HG03342 (cell line): ENCODE data around the gene PKDREJ.
A peak's percentile ranks its signal among the peaks of the same experiment; 100 is the strongest.
"Not testable (repeated sequence)": the region's sequence is repeated elsewhere in the genome, so short reads cannot be mapped to it uniquely, and the experiment has no call there.

Source experiments
- ATAC-seq: cut with Tn5 transposase; IDR thresholded peaks from one replicate; pipeline ENCODE4 v1.9.1; 2021; ENCODE audit warnings: mild to moderate bottlenecking, moderate library complexity; ENCODE audit not compliant: unreplicated experiment

The PKDREJ gene

GRCh38 chr22:46269564-46269963, 6.4 kb upstream of the PKDREJ start:
- ATAC-seq, result no peak

DNA sequence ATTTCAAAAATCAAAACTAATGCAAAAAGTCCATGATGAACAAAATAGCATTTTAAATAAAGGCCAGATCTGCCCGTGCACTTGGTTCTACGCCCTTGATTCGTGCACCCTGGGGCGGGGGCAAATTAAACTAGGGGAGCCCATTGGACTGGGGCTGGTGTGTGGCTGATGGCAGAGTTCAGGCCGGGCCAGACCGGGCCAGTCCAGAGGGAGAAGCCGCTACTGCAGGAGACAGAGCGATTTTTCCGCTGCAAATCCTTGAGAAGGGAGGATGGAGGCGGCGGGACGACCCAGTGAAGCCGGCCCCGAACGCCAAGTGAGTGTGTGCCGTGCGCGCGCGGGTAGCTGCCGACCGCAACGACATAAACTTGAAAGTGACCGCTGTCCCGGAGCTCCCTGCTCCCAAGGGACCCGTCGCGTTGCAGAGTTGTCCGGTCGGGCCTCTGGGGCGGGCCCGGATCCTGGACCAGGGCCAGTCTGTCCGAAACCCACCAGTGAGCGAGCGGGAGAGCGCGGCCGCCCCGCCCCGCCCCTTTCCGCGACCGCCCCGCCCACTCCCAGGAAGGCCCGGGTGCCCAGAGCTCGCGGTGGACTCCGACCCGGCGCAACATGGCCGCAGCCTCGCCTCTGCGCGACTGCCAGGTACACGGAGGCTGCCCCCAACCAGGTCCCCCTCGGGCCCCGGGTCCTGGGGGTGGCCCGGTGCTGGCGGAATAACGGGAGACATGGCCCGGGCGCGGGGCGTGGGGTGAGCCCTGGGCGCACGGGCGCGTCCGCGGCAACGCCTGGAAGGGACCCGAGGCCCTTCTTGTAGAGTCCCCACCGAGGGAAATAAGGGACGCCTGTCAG, 4.5 kb upstream of the PKDREJ start, which contains the start of gene TTC38:
TSS of gene TTC38 (plus strand) at position 578 of the 849 bp plus-strand sequence. CDS start at position 610, 32 bp downstream.
- no peak for ATAC-seq

GRCh38 chr22:46265627-46266026, 2.5 kb upstream of the PKDREJ start:
- ATAC-seq, result not testable (repeated sequence)

- not testable (repeated sequence) for ATAC-seq
Measured at GRCh38 chr22:46264520-46264919, 1.4 kb upstream of the PKDREJ start.

DNA sequence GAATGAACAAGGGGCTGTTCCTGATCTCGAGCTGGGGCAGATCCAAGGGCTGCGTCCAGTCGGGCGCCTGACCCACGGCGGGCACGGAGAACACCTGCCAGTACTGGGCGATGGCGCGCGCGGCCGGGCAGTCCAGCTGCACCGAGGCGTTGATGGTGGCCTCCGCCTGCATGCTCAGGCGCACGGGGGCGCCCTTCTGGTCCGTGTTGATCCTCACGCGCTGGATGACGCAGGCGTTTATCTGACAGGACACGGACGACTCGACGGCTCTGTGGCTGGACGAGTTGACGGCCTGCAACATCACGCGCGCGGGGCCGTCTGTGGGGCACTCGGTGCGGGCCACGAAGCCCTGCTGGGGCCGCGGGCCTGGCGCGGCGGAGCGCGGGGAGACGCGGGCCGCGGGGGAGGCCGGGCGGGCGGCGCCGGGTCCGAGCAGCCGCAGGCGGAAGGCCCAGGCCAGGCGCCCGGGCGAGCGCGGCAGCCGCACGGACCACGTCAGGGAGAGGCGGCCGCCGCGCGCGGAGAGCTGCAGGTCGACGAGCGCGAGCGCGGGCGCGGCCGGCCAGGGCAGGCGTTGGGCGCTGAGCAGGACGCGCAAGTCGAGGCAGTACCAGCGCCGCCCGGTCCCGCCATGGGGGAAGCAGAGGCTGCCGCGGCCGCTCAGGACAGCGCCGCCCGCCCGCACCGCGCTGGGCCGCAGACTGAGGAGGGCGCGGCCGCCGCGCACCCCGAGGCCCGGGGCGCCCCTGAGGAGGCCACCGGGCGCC, 511 bp downstream of the PKDREJ start:
- ATAC-seq, result no peak

- ATAC-seq, result no peak
Measured at GRCh38 chr22:46260038-46260437, 3.1 kb downstream of the PKDREJ start.

DNA sequence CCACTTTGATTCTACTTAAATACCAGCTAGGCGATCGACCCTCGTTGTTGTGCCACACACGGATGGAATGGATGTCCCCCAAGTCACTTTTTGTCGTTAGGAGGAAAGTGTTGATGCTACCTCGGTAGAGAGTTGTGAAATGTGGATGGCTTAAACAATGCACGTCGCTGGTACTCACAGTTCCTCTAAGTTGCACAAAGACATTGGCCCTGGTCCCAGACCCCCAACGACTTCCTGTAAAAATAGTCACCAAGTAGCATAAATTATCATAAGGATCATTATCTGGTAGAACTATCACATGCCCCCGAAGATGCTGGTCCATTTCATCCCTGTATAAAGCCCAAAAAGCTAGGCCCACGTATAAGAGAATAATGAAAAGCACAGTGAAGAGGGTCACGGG, 3.8 kb downstream of the PKDREJ start:
- ATAC-seq, result no peak

- no peak for ATAC-seq
Measured at GRCh38 chr22:46256358-46256958, 6.7 kb downstream of the PKDREJ start.

DNA sequence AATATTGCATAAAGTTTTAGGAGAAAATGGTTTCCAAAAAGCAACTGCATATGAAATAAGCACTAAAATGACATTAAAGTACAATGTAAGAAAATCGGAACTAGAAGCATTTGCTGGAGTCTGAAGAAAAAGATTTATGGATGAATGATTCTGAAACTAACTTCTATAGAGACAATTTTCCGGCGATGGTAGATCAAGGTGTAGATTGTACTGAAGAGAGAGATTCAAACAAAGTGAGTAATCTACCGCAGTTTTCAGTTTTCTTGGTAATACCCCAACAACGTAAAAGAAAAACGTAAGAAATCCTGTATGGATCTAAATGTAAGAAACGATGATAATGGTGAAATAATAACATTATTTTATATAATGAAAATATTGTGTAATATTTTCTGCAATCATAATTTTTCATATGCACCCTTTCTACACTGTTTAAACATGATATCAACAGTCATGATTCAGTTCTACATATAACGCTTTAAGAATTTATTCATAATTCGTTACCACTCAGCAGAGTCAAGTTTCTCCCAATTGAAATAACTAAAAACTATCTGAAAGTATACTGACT, 11.2 kb downstream of the PKDREJ start:
- ATAC-seq, result no peak

- ATAC-seq, result no peak
Measured at GRCh38 chr22:46251266-46251665, 11.9 kb downstream of the PKDREJ start.

- peak; percentile 12 for ATAC-seq
Measured at GRCh38 chr22:46250783-46251125, 12.4 kb downstream of the PKDREJ start.

DNA sequence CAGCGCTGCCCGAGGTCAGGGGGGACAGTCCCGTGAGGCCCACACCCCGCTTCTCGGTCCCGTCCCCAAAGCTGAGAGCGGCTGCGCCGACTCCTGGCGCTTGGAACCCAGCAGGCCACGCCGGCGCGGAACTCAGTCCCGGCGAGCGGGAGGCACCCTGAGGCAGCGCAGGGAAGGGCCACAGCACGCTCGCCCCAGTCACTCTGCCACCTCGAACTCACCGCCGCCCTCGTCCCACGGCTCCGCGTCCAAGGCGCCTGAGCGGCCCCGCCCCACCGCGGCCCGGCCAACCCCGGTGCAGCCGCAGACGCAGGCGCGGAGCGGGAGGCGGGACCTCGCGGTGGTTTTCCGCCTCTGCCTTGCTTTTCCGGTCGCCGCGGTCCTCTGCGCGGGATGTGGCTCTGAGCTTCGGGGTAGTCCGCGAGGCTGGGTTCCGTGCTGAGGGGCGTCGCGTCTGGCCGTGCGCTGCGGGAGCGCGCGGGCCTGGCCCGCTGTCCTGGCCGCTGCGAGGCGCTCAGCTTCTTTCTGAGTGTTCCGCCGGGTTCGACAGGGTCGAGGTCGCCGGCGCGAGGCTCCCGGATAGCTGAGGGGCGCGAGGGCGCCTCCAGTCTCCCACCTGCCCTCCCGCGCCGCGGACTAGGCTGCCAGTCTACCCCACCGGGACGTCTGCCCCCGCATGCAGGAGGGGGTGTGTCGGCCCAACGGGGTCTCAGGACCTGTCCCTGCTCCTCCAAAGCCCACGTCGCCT, 12.9 kb downstream of the PKDREJ start, which contains the start of gene CDPF1:
TSS of gene CDPF1 (minus strand) at position 259 of the 748 bp plus-strand sequence. CDS start 2,009 bp downstream, outside the sequence.
- peak; percentile 79 for ATAC-seq

GRCh38 chr22:46247443-46247975, 15.6 kb downstream of the PKDREJ start:
- no peak for ATAC-seq

- no peak for ATAC-seq
Measured at GRCh38 chr22:46246178-46246577, 17.0 kb downstream of the PKDREJ start.

DNA sequence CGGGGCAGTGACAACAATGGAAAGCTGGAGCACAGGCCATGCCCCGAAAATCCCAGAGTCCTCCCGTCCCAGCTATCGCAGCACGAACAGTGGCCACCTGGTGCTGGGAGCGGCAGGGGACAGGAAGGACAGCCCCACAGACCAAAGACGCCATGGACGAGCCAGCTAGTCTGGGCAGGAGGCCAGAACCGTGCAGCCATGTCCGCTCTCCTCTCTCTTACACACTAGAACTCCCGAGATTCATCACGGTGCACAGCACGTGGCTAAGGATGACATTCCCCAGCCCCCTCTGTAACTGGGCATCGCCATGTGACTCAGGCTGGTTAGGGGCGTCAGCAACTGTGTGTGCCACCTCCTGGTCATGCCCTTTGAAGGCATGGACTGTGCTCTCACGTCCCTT, 17.6 kb downstream of the PKDREJ start:
- no peak for ATAC-seq

DNA sequence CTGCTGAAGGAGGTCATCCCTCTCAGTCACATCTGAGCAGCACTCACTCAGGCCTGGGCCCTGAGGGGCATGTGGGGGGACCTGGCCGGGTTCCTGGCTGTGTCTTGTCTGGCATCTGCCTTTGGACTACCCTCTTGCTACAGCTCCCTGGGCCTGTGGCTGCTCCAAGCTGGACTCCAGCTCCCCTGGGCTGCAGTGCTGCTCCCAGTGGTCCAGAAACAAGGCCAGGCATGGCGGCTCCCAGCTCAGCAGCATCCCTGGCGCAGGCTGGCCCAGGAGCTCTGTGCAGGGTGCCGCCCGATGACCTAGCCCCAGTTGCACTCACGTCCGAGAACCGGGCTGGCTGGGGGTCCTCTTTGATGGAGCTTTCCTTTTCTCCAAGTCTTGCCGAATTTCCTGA, 18.4 kb downstream of the PKDREJ start:
- no peak for ATAC-seq

- no peak for ATAC-seq
Measured at GRCh38 chr22:46242076-46242475, 21.1 kb downstream of the PKDREJ start.

- ATAC-seq, result no peak
Measured at GRCh38 chr22:46241396-46242007, 21.6 kb downstream of the PKDREJ start.

DNA sequence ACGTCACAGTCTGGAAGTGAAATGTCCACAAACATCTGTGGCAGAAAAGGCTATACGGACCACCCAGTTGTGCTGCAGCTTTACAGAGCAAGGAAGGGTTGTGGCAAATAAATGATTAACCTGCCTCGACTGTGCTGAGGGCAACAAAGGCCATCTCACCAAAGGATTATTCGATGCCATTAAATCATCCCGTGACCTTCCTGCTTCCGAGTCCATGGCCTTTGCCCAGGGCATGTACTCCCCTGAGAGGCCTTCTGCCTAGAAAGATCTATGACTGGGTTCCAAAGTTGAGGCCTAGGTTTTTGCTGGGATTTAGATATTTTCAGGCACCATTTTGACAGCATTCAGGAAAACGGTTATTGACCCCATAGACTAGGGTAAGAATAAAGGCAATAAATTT, 22.2 kb downstream of the PKDREJ start:
- no peak for ATAC-seq

DNA sequence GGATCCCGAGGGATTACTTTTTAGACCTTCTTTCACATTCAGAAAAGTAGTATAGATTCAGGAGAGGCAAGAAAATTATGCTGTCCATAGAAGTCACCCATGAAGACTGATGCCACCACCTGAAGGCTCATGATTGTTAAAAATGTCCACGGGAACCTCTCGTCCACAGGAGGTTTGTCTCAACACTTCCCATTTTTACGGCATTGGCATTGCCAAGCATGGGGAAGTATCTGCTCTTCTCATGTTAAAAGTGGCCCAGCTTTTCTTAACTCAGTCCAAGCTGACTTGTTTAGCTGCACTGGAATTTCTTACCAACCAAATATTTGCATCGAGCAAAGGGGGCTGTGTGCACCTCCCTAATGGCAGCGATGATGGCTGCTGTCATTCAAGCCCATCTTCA, 22.6 kb downstream of the PKDREJ start:
- ATAC-seq, result no peak
